ENCODE results near the gene LGALS3. TPM values are rescaled to one million over a fixed set of nuclear protein-coding genes. Genes with fewer than 3 reads are reported as not detected.
A peak's percentile ranks its signal among the peaks of the same experiment; 100 is the strongest.

Gene LGALS3
- total RNA-seq, 4 donors from 2014 or later: 68.0 to 124 (median 80.6) TPM

GRCh38 chr14:55103005-55103640 is 25.9 kb upstream of the LGALS3 start:
- in situ Hi-C loops (cut with MboI; ENCODE audit: low sequenced_read_pairs in 4 of 4) (no loop called here), intact Hi-C loops (cut with DNase I; ENCODE audit: low total_unique reads) (no loop called here)
- no peaks in the 10 kb centered on the region for H3K9me3 ChIP-seq
- H3K4me3 ChIP-seq: no peak overlapping the region
- ATAC-seq (peak; percentile 67 to 69), DNase-seq (peak; percentile 67 to 83)
- H3K4me1 ChIP-seq: peaks cover 25 to 60% of the 10 kb centered on the region in 2 donors
- H3K36me3 ChIP-seq: no peaks in the 10 kb centered on the region
- peak overlapping the region; percentile 83 to 90 (median 88) for H3K27ac ChIP-seq
- H3K27me3 ChIP-seq: no peaks in the 10 kb centered on the region
- TF ChIP-seq, protein P1, sequence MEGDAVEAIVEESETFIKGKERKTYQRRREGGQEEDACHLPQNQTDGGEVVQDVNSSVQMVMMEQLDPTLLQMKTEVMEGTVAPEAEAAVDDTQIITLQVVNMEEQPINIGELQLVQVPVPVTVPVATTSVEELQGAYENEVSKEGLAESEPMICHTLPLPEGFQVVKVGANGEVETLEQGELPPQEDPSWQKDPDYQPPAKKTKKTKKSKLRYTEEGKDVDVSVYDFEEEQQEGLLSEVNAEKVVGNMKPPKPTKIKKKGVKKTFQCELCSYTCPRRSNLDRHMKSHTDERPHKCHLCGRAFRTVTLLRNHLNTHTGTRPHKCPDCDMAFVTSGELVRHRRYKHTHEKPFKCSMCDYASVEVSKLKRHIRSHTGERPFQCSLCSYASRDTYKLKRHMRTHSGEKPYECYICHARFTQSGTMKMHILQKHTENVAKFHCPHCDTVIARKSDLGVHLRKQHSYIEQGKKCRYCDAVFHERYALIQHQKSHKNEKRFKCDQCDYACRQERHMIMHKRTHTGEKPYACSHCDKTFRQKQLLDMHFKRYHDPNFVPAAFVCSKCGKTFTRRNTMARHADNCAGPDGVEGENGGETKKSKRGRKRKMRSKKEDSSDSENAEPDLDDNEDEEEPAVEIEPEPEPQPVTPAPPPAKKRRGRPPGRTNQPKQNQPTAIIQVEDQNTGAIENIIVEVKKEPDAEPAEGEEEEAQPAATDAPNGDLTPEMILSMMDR (IDR thresholded peaks at IDR 0.05 in 4 of 5, conservative IDR thresholded peaks at IDR 0.05 in 1 of 5): no peak
- TF ChIP-seq POLR2A (IDR thresholded peaks at IDR 0.05): peak in 1 of 2 donors; percentile 37

DNA sequence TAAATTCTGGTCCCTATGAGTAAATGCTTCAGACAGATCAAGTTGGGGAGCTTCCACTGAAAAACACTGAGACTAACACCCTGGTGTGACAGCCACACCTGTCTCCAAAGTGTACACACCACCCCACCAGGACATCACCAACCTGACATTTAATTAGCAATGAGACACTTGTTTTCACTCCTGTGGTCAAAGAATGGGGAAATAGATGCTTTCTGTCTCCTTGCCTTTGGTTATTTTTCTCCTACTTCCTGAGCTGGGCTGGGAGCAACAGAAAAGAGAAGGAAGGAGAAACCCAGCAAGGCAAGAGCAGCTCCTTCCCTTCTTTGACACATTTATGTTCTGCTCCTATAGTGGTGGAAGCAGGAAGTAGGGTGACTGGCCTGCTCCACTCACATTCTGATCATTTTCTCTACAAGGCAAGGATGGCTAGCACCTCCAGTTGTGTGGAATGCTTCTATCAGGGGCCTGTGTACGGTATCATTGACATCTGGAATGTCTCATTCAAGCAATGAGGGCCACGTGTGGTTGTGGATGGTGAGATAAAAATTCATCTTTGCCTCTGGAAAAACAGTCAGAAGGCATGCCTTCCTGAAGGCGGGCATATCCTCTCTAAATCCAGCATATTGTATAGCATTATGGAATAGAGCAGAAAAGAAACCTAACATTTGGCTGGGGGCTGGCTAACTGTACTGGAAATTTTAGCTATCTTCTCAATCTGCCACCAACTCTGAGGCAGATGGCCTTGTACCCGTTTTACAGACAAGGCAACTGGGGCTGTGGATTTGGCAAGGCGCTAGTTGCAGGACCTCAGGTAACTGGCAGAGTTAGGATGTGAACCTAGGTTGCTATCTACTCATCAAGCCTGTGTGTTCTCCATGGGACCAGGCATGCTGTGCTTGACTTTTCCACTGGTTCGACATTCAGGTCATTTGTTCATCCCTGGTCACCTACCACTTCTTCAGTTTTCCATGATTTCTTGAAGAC is 24.8 kb upstream of the LGALS3 start:
- H3K4me1 ChIP-seq: peaks cover 27 to 63% of the 10 kb centered on the region in 2 donors
- no peaks in the 10 kb centered on the region for H3K9me3 ChIP-seq
- DNase-seq (no peak), ATAC-seq (no peak)
- no peaks in the 10 kb centered on the region for H3K36me3 ChIP-seq
- intact Hi-C loops (cut with DNase I; ENCODE audit: low total_unique reads) (no loop called here), in situ Hi-C loops (cut with MboI; ENCODE audit: low sequenced_read_pairs in 4 of 4) (no loop called here)
- H3K27me3 ChIP-seq: no peaks in the 10 kb centered on the region
- H3K27ac ChIP-seq: peak overlapping the region; percentile 83 to 90 (median 88)
- no peak overlapping the region for H3K4me3 ChIP-seq
- no peak for TF ChIP-seq POLR2A (IDR thresholded peaks at IDR 0.05)
- TF ChIP-seq, protein P1 (IDR thresholded peaks at IDR 0.05 in 4 of 5, conservative IDR thresholded peaks at IDR 0.05 in 1 of 5): no peak

DNA sequence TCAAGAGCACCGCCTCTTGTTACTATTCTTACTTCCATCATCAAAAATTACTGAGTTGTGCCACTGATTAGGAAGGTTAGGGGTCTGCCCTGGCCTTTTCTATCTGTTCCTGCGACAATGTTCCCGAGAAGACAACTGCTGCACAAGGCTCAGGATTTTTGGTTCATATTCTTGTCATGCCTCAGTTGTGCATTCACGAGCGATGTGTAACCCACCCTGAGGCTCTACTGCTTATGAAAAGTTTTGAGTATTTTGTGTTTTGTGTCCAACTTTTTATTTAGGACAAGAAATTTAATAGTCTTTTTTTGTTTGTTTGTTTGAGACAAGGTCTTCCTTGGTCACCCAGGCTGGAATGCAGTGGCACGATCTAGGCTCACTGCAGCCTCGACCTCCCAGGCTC is 23.1 kb upstream of the LGALS3 start:
- ATAC-seq (no peak), DNase-seq (no peak)
- no peaks in the 10 kb centered on the region for H3K9me3 ChIP-seq
- intact Hi-C loops (cut with DNase I; ENCODE audit: low total_unique reads): no loop called here
- H3K27ac ChIP-seq: peak overlapping the region; percentile 83 to 90 (median 88)
- no peak for TF ChIP-seq POLR2A (IDR thresholded peaks at IDR 0.05)
- TF ChIP-seq, protein P1 (IDR thresholded peaks at IDR 0.05 in 4 of 5, conservative IDR thresholded peaks at IDR 0.05 in 1 of 5): no peak
- no peak overlapping the region for H3K4me3 ChIP-seq
- in situ Hi-C loops (cut with MboI; ENCODE audit: low sequenced_read_pairs in 4 of 4): no loop called here
- H3K27me3 ChIP-seq: no peaks in the 10 kb centered on the region
- H3K4me1 ChIP-seq: peaks cover 27 to 55% of the 10 kb centered on the region in 2 donors
- no peaks in the 10 kb centered on the region for H3K36me3 ChIP-seq

DNA sequence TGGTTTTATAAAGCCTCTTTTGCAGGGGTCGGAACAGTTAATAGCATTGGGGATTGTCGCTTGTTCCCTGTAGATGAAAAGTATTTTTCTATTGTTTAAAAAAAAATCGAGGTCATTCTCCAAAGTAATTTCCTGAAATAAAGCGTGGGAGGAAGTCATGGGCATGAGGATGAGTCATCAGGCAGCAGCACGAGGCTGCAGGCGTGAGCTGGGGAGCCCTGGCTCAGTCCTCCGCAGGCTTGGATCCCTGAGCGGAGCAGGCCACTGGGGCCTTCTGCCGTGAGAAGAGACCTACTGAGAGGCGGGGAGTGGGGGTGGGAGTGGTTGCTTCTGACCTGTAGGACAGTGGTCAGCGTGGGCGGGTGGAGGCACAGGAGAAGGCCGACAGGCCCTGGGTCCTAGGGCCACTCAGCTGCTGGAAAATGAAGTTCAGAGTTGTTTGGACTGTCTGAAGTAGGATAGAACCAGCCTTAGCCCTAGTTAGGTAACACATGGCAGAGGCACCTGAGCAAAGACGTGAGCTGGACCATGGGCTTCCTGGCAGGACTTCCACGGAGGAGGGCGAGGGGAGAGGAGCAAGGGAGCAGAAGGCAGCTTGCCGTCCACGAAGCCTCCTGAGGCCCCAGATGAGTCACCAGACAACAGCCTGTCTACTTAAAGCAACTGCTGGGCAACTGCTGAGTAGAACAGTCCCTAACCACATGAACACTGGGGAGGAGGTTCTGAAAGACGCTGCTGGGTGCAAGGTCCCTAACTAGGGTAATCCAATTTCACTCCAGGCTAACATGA is 21.1 kb upstream of the LGALS3 start:
- H3K27ac ChIP-seq: peak overlapping the region; percentile 83 to 90 (median 88)
- no peaks in the 10 kb centered on the region for H3K9me3 ChIP-seq
- intact Hi-C loops (cut with DNase I; ENCODE audit: low total_unique reads): no loop called here
- H3K4me1 ChIP-seq: peaks cover 23 to 39% of the 10 kb centered on the region in 2 donors
- peak; percentile 35 to 45 for TF ChIP-seq POLR2A (IDR thresholded peaks at IDR 0.05)
- TF ChIP-seq, protein P1 (IDR thresholded peaks at IDR 0.05 in 4 of 5, conservative IDR thresholded peaks at IDR 0.05 in 1 of 5): no peak
- H3K27me3 ChIP-seq: no peaks in the 10 kb centered on the region
- DNase-seq (peak; percentile 67 to 83), ATAC-seq (peak; percentile 85 to 89)
- no peaks in the 10 kb centered on the region for H3K36me3 ChIP-seq
- no peak overlapping the region for H3K4me3 ChIP-seq
- in situ Hi-C loops (cut with MboI; ENCODE audit: low sequenced_read_pairs in 4 of 4): no loop called here

Data from gastrocnemius medialis (tissue), 4 donors.